Activated T-helper 17 cell treated with anti-CD3 and anti-CD28 coated beads, Interleukin-2, amount 50 U/mL, for 72 hours (primary cell): Measurements from ENCODE around the gene KLC4. TPM values are rescaled to one million over a fixed set of nuclear protein-coding genes. Genes with fewer than 3 reads are reported as not detected.
"Not testable (repeated sequence)": the region's sequence is repeated elsewhere in the genome, so short reads cannot be mapped to it uniquely, and the experiment has no call there.

Experiments used
- ATAC-seq: fragments of 150-1000 bp; cut with Tn5 transposase; replicated peaks from 2 replicates; pipeline ENCODE4 v1.10.0; 2021; ENCODE audit warnings: mild to moderate bottlenecking, moderate library complexity
- H3K27ac Mint-ChIP-seq: one replicate; pipeline ENCODE4 v1.8.0; 2022; ENCODE audit warnings: mixed read lengths
- H3K27me3 Mint-ChIP-seq: one replicate; pipeline ENCODE4 v1.8.0; 2022; ENCODE audit warnings: mixed read lengths
- H3K36me3 Mint-ChIP-seq: one replicate; pipeline ENCODE4 v1.8.0; 2022; ENCODE audit warnings: low read depth, mild to moderate bottlenecking, mixed read lengths
- H3K4me1 Mint-ChIP-seq: one replicate; pipeline ENCODE4 v1.8.0; 2022; ENCODE audit warnings: mixed read lengths
- H3K4me3 Mint-ChIP-seq: one replicate; pipeline ENCODE4 v1.8.0; 2022; ENCODE audit warnings: mild to moderate bottlenecking, mixed read lengths
- H3K9me3 Mint-ChIP-seq: one replicate; pipeline ENCODE4 v1.8.0; 2022; ENCODE audit warnings: mixed read lengths
- total RNA-seq, 2 donors: library from RNA; stranded (reverse); gene quantifications; one replicate each; pipeline ENCODE4 v1.2.3, GENCODE V29; 2022

The KLC4 gene
- total RNA-seq, 2 donors from 2014 or later = 19.7 to 31.4 TPM

DNA sequence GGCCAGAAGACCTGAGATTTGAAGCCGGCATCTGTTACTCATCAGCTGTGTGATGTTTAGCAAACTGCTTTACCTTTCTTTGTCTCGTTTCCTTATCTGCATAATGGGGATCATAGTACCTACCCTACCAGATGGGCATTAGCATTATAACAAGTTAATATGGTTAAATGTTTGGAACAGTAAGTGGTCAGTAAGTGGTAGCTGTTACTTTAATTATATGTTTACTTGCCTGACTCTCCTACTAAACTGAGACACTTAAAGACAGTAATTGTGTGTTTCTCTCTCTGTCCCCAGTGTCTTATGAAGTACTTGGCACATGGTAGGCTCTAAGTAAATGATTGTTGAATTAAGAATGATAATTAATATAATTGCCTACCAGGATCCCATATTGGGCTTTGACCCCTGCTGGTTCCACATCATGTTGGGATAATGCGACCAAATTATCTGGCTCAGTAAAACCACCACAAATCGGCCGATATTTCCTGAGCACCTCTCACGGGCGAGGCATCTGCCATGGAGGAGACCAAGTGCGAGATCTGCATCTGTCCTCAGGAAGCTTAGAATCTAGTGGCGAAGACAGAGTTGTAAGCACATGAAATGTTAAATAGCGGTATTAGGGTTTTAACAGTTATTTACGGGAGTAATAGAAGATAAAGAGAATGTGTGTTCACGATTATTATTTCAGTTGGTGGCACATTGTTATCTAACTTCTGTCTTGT lies 48.1 kb downstream of the KLC4 start:
- Mint-ChIP-seq H3K36me3 (no peaks in the 10 kb centered on the region), H3K27ac (no peak overlapping the region), H3K4me3 (no peak overlapping the region), H3K9me3 (no peaks in the 10 kb centered on the region), H3K27me3 (no peaks in the 10 kb centered on the region), H3K4me1 (no peaks in the 10 kb centered on the region)
- ATAC-seq = no peak

DNA sequence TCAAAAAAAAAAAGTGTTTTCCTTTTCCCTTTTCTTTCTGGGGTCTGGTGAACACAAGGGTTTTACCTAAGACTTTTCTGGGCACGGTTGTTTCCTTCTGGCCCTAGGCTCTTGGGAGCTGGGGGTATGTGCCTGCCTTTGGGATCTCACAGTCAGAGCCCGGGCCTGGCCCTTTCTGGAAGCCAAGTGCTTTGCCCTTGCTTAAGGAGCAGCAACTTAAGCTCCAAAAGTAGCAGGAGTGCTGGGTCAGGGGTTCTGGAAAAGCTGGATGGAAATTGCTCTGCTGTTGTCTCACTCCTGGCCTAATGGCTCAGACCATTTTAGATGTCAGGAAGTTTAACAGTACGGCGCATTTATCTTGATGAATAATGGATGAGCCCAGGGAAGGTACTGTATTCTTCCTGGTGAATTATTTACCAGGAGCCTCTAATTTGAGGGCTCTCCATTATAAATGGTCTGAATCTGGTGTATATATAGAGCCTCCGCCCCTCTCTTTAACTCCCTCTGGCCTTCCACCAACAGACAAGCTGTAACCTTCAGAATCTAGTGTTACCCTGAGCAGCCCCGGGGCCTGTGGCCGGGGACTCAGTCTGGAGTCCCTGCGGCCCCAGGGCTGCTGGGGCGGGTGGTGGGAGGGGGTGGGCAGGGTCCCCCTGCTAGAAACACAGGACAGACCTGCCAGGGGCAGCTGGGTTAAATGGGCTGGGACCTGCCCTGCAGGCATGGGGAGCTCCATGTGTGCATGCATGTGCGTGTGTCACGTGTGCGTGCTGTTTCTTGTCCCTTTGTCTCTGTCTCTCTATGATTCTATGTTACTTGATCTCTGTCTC lies 54.2 kb downstream of the KLC4 start:
- no peaks in the 10 kb centered on the region for H3K27me3 Mint-ChIP-seq
- ATAC-seq = no peak
- H3K36me3 Mint-ChIP-seq = no peaks in the 10 kb centered on the region
- H3K4me1 Mint-ChIP-seq = no peaks in the 10 kb centered on the region
- H3K4me3 Mint-ChIP-seq = no peak overlapping the region
- no peak overlapping the region for H3K27ac Mint-ChIP-seq
- H3K9me3 Mint-ChIP-seq = no peaks in the 10 kb centered on the region

- Mint-ChIP-seq H3K36me3 (no peaks in the 10 kb centered on the region), H3K4me3 (no peak overlapping the region), H3K27ac (no peak overlapping the region), H3K9me3 (no peaks in the 10 kb centered on the region), H3K27me3 (no peaks in the 10 kb centered on the region), H3K4me1 (no peaks in the 10 kb centered on the region)
- ATAC-seq = no peak
Measured at GRCh38 chr6:43115365-43115764, 55.9 kb downstream of the KLC4 start.

DNA sequence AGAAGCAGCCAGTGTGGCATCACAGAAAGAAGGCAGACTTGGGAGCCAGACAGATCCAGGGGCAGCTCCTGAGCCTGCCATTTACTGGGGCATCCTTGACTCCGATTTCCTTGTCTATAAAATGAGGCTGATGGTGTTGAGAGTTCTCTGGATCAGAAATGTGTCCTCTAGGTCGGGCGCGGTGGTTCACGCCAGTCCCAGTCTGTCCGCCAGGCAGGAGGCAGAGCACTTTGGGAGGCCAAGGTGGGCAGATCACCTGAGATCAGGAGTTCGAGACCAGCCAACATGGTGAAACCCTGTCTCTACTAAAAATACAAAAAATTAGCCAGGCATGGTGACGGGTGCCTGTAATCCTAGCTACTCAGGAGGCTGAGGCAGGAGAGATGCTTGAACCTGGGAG lies 58.0 kb downstream of the KLC4 start:
- not testable (repeated sequence) for H3K4me1 Mint-ChIP-seq, H3K27ac Mint-ChIP-seq, H3K36me3 Mint-ChIP-seq, ATAC-seq, H3K9me3 Mint-ChIP-seq, H3K27me3 Mint-ChIP-seq, H3K4me3 Mint-ChIP-seq

- Mint-ChIP-seq H3K4me3 (no peak overlapping the region), H3K4me1 (no peaks in the 10 kb centered on the region), H3K27me3 (no peaks in the 10 kb centered on the region), H3K9me3 (no peaks in the 10 kb centered on the region), H3K36me3 (no peaks in the 10 kb centered on the region), H3K27ac (no peak overlapping the region)
- no peak for ATAC-seq
Measured at GRCh38 chr6:43119482-43119881, 60.1 kb downstream of the KLC4 start.

DNA sequence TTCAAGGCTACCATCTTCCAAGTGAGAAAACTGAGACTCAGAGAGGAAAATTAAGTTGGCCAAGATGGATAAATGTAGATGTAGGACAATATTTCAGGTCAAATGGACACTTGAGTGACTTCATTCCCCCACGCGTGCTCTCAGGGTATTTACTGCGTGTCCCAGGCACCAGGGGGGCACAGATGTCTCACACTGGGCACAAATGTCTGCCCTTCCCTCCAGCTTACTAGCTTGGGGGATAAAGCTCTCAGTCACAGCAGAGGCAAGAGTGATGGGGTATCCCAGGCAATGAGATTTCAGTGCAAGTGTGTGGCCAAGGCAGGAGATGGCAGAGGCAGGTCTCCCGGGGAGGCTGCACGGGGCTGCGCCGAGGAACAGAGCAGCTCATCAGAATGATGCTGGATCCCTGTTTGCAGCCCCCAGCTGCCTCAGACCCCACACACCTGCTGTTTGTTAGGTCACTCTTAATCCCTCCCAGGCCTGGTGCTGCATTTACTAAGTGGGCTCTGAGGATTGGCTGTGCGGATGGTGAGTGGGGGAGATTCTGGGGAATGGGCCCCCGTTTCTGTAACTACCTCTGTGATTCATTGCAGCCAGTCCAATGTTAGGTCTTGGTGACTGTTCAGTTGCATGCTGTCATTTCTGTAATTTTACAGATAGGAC lies 60.8 kb downstream of the KLC4 start:
- ATAC-seq = no peak

GRCh38 chr6:43120944-43121913 lies 61.8 kb downstream of the KLC4 start:
- Mint-ChIP-seq H3K27me3 (no peaks in the 10 kb centered on the region), H3K4me1 (no peaks in the 10 kb centered on the region)

More for the DNA sequence above, 60.8 kb downstream of the KLC4 start:
- Mint-ChIP-seq H3K27ac (no peak overlapping the region), H3K4me3 (no peak overlapping the region), H3K9me3 (no peaks in the 10 kb centered on the region), H3K36me3 (no peaks in the 10 kb centered on the region), H3K27me3 (no peaks in the 10 kb centered on the region), H3K4me1 (no peaks in the 10 kb centered on the region)

DNA sequence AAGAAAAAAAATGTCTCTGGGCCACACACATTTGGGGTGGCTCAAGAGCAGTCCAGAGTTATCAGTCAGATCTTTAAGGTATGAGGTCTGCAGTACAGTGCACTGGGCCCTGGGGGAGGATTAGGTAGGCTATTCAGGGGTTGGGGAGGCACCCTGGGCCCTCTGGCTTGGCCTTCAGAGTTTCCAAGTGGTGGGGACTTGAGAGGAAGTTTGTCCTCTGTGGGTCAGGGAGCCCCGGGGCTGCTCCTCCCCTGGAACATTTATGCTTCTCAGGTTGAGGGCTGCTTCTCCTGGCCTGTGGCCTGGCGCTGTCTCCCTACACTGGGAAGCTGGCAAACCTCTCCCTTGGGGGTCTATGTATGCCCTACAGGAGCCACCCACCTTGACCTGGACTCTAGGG lies 62.7 kb downstream of the KLC4 start:
- no peak overlapping the region for H3K27ac Mint-ChIP-seq
- ATAC-seq = no peak
- no peaks in the 10 kb centered on the region for H3K9me3 Mint-ChIP-seq
- H3K4me3 Mint-ChIP-seq = no peak overlapping the region
- H3K27me3 Mint-ChIP-seq = no peaks in the 10 kb centered on the region
- H3K36me3 Mint-ChIP-seq = no peaks in the 10 kb centered on the region
- no peaks in the 10 kb centered on the region for H3K4me1 Mint-ChIP-seq

More at GRCh38 chr6:43120944-43121913, 61.8 kb downstream of the KLC4 start:
- no peak overlapping the region for H3K27ac Mint-ChIP-seq
- no peaks in the 10 kb centered on the region for H3K9me3 Mint-ChIP-seq
- H3K4me3 Mint-ChIP-seq = no peak overlapping the region
- H3K36me3 Mint-ChIP-seq = no peaks in the 10 kb centered on the region
- no peak for ATAC-seq

GRCh38 chr6:43123461-43124314 lies 64.3 kb downstream of the KLC4 start:
- no peak overlapping the region for H3K4me3 Mint-ChIP-seq
- H3K27ac Mint-ChIP-seq = no peak overlapping the region
- H3K27me3 Mint-ChIP-seq = no peaks in the 10 kb centered on the region
- no peaks in the 10 kb centered on the region for H3K4me1 Mint-ChIP-seq
- ATAC-seq = no peak
- no peaks in the 10 kb centered on the region for H3K36me3 Mint-ChIP-seq
- H3K9me3 Mint-ChIP-seq = no peaks in the 10 kb centered on the region

GRCh38 chr6:43124481-43124880 lies 65.0 kb downstream of the KLC4 start:
- no peak for ATAC-seq
- Mint-ChIP-seq H3K27me3 (no peaks in the 10 kb centered on the region), H3K9me3 (no peaks in the 10 kb centered on the region), H3K4me3 (no peak overlapping the region), H3K4me1 (no peaks in the 10 kb centered on the region), H3K27ac (no peak overlapping the region), H3K36me3 (no peaks in the 10 kb centered on the region)

Other genes with a start within 250 kb of the KLC4 start
- 100 to 1,000 TPM; 116 to 150 TPM for gene RPL7L1, start 180.0 kb upstream of the KLC4 start, total RNA-seq
- gene PTCRA, start 143.6 kb upstream of the KLC4 start, total RNA-seq = not detected
- gene CNPY3, start 130.2 kb upstream of the KLC4 start, total RNA-seq = 10 to 100 TPM; 28.5 to 30.5 TPM
- under 1 TPM; 0.24 to 0.30 TPM for gene GNMT, start 98.9 kb upstream of the KLC4 start, total RNA-seq
- 10 to 100 TPM in 1 of 2 donors, 1 to 10 TPM in 1; 9.6 to 16.4 TPM for gene PEX6, start 80.5 kb upstream of the KLC4 start, total RNA-seq
- 10 to 100 TPM; 55.8 to 62.5 TPM for gene PPP2R5D, start 75.1 kb upstream of the KLC4 start, total RNA-seq
- gene MEA1, start 45.7 kb upstream of the KLC4 start, total RNA-seq = 10 to 100 TPM; 75.7 to 93.8 TPM
- 10 to 100 TPM; 64.0 to 65.6 TPM for gene KLHDC3, start 45.4 kb upstream of the KLC4 start, total RNA-seq
- gene RRP36, start 38.0 kb upstream of the KLC4 start, total RNA-seq = 10 to 100 TPM; 31.4 to 78.1 TPM
- 10 to 100 TPM; 11.4 to 22.3 TPM for gene CUL7, start 5.8 kb upstream of the KLC4 start, total RNA-seq
- gene MRPL2, start 197 bp upstream of the KLC4 start, total RNA-seq = 10 to 100 TPM; 65.2 to 67.3 TPM
- gene PTK7, start 16.7 kb downstream of the KLC4 start, total RNA-seq = 1 to 10 TPM in 1 of 2 donors, under 1 TPM in 1; 0.56 to 1.0 TPM
- 10 to 100 TPM; 36.2 to 63.4 TPM for gene SRF, start 111.6 kb downstream of the KLC4 start, total RNA-seq
- 10 to 100 TPM; 40.7 to 44.9 TPM for gene CUL9, start 122.6 kb downstream of the KLC4 start, total RNA-seq
- 10 to 100 TPM; 42.6 to 57.8 TPM for gene DNPH1, start 169.8 kb downstream of the KLC4 start, total RNA-seq
- gene TTBK1, start 183.8 kb downstream of the KLC4 start, total RNA-seq = 1 to 10 TPM; 2.2 to 3.6 TPM
- not detected for gene SLC22A7, start 238.6 kb downstream of the KLC4 start, total RNA-seq
- 1 to 10 TPM; 4.2 to 4.6 TPM for gene CRIP3, start 249.2 kb downstream of the KLC4 start, total RNA-seq